NCI-H128 (cell line): Measurements from ENCODE around the gene C20orf96.
"Not testable (repeated sequence)": the region's sequence is repeated elsewhere in the genome, so short reads cannot be mapped to it uniquely, and the experiment has no call there.

Experiments used
- DNase-seq: peaks from one replicate; lab custom pipeline; 2025; ENCODE audit not compliant: unreplicated experiment; lab: John Stamatoyannopoulos, UW

Gene C20orf96, protein sequence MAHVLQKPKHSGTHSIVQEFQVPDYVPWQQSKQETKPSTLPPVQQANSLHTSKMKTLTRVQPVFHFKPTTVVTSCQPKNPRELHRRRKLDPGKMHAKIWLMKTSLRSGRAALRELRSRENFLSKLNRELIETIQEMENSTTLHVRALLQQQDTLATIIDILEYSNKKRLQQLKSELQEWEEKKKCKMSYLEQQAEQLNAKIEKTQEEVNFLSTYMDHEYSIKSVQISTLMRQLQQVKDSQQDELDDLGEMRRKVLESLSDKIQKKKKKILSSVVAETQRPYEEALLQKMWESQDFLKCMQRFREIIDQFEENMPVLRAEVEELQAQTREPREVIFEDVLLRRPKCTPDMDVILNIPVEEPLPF

DNA sequence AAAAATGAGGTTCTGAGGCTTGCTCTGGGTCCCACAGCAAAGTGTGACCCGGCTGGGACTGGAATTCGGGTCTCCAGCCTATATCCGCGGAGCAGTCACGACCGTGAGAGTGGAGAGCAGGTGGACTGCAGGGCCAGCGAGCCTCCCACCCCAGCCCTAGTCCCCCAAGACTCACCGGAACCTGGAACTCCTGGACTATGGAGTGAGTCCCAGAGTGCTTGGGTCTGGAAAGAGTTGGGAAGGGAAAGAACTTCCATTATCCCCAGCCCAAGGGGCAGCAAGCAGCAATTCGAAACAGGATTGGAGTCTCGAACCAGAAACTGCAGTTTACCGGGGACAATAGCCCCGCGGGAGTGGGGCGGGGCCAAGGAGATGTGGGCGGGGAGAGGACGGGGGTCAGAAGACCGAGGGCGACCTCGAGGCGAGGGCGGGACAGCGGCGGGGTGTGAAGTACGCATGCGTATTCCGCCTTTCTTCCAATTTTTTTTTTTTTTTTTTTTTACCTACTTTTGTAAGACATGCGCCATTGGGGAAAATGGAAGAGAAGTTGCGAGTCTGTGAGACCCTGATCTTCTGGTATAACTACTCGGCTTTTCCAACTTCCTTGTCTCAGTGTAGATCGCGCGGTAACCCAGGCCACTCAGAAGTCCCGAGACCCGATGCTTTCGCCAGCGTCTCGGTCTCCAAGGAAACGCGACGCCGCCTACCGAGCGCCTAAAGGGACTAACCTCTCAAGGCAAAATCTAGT is at the start of gene C20orf96:
C20orf96 (minus strand) TSS at position 667 of the 748 bp plus-strand sequence; CDS start at position 527, 140 bp downstream.
- DNase-seq, result peak; percentile 77

DNA sequence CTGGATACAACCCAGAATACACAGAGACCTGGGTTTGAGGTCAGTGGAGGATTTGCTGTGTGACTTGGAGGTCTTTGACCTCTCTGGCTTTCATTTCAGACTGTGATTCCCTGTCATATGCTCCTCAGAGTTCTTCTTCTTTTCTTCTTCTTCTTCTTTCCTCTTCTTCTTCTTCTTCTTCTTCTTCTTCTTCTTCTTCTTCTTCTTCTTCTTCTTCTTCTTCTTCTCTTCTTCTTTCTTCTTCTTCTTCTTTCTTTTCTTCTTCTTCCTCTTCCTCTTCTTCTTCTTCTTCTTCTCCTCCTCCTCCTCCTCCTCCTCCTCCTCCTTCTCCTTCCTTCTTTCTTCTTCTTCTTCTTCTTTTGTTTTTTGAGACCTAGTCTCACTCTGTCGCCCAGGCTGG is 45.5 kb upstream of the C20orf96 start:
- DNase-seq, result not testable (repeated sequence)

DNA sequence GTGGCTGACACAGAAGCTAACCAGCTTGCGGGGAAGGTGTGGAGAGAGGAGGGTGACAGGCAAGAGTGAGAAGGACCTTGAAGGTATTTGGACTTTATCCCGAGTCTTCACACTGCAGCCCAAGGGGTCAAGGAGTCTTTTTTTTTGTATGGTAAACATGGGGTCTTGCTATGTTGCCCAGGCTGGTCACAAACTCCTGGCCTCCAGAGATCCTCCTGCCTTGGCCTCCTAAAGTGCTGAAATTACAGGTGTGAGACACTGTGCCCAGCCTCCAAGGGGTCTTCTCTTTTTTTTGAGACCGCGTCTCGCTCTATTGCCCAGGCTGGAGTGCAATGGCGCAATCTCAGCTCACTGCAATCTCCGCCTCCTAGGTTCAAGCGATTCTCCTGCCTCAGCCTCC is 44.0 kb upstream of the C20orf96 start:
- DNase-seq, result no peak

DNA sequence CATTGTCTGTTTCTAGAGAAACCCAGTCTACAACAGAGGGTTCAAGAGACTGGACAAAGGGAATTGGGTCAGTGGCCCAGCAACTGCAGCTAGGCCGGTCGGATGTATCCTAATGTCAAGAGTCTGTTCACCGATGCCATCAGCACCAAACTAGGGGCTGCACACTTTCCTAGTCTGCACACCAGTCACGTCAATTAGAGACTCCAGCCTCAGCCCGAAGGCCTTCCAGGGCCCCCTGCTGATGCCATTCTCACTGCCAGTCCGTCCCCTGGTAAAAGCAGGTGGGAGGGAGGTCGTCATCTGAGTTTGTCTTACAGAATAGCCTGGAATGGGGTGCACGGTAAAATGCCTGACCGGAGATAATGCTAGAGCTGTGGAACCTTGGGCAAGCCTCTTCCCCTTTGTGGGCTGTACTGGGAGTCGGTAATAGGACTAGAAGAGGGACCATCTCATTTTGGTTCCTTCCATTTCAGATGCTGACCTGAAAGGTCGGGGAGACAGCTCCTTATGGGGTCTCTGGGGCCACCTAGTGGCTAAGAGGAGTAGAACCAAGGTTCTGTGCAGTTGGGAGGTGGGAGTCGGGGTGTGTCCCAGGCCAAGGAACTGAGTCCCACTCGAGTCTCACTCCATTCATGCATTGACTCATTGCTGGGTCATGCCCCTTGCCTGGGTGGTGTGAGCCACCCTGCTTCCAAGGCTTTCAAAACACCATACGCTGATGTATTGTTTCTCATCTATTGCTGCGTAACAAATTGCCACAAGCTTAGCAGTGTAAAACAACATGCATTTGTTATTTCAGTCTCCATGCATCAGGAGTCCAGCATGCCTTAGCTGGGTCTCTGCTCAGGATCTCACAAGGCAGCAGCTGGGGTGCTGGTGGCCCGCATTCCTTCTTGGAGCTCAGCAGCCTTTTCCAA is 39.9 kb upstream of the C20orf96 start:
- DNase-seq, result peak; percentile 31

DNA sequence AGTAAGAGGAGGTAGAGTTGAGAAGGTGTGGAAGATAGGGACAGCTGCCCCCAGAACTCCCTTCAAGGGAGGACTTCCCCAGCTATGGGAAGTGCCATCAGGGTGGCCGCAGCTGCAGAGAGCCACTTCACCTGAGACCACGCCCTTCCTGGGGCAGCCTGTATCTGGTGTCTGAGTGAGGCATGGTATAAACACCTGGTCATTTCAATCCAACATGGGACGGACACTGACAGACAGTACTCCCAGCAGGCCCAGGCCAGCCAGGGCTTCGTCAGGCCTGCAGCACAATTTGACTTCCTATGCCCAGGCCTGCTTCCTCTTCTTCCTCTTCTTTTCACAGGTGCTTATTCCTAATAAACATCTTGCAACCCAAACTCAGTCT is 39.3 kb upstream of the C20orf96 start:
- DNase-seq, result peak; percentile 12

DNA sequence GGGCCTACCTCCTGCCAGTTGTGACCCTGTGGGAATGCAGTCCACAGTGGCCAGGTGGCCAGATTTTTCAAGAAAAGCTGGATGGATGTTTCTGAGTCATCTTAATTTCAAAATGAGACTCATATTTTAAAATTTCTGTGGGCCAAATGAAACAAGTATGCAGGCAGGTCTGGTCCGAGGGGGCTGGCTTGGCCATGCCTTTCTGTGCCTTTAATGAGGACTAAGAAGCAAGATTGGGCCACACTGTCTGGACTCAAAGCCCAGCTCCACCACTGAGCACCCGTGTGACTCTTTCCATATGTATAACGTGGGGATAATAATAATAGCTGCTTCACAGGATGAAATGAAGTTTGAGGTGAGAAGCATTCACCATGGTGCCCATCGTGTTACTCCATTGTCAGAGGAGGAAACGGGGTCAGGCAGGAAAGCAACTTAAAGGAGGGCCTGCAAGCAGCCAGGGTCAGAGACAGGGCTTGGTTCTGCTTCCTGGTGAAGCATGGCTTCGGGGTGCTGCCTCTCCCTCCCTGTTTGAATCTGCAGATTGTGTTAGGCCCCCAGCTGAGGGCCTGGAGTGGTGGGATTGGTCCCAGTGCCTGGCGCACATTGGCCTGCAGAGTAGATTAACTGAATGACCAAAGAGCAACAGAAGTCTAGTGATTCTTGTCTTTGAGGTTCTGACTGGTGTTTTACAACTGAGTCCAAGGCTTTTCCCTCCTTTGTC is 38.6 kb upstream of the C20orf96 start:
- no peak for DNase-seq

DNA sequence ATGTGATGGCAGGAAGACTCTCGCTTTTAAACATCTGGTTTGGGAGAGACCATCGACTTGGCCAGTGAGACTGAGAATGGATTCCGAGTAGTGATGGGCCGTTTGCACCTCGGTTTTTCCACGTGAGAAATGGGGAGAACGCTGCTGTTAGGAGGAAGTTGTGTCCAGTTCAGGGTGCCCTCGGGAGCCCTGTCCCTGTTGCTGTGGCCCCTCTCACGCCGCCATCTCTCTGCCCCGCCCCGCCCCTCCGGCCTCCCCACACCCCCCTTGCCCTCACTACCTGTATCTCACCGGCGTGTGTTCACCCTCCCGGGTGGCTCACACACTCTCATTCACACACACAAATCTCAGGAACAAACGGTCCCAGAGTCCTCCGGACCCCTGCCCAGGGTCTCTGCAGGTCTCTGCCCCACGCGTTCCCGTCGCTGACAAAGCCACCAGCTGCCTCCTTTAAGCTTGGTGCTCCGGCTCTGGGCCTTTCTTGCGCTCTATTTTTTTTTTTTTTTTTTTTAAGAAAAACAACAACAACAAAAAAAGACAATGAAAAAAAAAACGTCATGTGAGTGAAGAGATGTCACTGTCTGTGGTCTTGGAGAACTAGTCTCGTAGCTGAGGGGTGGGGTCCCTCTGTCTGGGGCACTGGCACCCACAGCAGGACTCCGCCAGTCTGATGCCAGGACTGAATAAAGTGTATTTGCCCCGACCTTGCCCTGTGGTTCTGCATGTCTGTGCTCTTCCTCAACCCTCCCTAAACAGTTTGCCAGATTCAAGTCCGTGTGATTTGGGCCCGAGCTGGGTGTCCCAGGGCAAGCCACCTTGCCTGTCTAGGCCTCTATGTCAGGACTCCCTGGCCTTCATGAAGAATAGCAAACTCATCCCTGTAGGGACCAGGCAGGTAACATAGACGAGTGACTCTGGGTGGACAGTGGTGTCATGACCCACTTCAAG is 37.8 kb upstream of the C20orf96 start:
- no peak for DNase-seq

DNA sequence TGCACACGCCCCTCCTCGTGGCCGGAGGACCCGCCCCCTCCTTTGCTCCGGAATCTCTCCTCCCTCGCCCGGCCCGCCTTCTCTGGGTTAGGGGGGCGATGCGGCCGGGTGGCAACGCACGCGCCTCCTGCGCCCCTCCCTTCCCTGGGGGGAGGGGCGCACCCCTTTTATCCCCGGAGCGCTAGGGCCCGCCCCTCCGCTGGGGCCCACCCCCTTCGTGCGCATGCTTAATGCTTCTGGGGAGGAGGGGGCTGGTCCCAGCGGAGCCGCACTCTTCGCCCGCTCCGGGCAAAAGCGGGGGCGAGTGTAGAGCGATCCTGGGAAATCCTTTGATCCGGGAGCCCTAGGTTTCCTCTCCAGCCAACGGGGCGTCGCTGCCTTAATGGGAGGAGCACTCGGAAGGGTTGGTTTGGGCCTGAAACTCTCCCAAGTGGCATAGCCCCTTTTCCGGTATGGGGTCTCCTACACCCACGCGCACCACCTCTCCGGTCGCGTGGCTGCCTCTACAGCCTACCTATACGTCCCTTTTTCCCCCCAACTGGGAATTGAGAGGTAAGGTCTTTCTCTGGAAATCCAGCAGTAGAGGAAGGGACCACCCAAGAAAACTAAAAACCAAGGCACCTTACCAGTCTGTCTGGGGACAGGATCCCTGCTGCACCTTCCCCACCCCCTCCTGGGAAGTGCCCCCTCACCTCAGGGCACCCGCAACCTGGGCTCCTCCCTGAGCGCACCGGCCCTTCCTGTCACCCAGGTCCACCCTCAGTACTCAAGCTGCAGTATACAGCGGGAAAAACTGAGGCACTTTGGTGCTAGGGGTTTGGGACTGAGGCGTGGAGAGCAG is 36.9 kb upstream of the C20orf96 start:
- DNase-seq, result peak; percentile 90

DNA sequence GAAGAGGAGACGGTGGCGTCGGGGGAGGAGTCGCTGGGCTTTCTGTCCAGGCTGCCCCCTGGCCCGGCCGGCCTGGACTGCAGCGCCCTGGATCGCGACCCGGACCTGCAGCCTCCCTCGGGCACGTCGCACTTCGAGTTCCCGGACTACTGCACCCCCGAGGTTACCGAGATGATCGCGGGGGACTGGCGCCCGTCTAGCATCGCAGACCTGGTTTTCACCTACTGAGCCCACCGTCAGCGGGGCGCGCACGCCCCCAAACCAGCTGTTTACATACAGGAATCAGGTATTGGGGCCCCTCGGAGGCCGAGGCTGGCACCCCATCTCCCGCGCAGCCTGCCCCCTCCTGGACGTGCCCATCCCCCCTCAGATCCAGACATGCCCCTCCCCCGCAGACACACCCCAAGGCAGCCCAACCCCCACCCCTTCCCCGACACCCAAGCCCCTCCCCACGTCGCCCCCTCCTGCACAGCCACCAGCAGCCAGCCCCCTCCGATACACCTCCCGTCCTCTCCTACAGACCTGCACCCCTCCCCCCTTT is 36.2 kb upstream of the C20orf96 start:
- DNase-seq, result no peak

DNA sequence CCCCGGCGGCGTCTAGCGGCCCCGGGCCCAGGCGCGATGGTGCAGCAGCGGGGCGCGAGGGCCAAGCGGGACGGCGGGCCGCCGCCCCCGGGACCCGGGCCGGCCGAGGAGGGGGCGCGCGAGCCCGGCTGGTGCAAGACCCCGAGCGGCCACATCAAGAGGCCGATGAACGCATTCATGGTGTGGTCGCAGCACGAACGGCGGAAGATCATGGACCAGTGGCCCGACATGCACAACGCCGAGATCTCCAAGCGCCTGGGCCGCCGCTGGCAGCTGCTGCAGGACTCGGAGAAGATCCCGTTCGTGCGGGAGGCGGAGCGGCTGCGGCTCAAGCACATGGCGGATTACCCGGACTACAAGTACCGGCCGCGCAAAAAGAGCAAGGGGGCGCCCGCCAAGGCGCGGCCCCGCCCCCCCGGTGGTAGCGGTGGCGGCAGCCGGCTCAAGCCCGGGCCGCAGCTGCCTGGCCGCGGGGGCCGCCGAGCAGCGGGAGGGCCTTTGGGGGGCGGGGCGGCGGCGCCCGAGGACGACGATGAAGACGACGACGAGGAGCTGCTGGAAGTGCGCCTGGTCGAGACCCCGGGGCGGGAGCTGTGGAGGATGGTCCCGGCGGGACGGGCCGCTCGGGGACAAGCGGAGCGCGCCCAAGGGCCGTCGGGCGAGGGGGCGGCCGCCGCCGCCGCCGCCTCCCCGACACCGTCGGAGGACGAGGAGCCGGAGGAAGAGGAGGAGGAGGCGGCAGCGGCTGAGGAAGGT is 35.5 kb upstream of the C20orf96 start:
- DNase-seq, result no peak

DNA sequence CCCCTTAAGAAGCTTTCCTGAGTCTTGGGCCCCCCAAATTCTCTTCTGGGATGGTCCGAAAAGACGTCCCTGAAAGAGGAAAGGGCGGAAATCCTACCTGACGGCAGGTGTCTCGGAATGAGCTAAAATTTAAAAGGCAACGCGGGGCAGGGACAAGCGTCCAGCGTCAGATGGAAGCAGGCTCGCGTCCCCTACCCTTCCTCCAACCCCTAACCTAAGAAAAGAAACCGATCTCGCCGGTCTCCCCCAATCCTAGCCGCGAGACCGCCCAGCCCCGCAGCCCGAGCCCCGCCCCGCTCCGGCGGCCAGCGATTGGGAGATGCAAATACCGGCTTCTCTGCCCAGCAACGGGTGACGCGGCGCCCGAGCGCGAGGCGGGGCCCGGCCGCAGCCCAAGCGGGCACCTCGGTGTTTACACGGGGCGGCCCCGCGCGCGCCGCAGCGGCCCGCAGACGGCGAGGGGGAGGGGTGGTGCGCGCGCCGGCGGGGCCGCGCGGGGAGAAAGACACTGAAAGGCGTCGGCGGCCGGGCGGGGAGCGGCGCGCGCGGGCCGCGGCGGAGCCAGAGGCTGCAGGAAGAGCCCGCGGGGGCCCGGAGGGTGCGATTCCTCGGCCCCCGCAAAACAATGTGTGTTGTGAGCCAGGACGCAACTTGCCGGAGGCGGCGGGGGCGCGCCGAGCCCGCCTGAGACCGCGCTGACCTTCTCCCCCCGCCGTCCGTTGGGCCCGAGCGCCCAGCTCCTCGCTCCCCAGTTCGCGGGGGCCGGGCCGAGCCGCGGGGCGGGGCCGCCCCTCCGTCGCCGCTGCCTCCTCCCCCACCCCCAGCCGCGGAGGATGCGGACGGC is 34.7 kb upstream of the C20orf96 start, which contains the start of gene SOX12:
SOX12 (plus strand) TSS at position 508 of the 844 bp plus-strand sequence. CDS start 373 bp downstream, outside the sequence.
- DNase-seq, result peak; percentile 78

DNA sequence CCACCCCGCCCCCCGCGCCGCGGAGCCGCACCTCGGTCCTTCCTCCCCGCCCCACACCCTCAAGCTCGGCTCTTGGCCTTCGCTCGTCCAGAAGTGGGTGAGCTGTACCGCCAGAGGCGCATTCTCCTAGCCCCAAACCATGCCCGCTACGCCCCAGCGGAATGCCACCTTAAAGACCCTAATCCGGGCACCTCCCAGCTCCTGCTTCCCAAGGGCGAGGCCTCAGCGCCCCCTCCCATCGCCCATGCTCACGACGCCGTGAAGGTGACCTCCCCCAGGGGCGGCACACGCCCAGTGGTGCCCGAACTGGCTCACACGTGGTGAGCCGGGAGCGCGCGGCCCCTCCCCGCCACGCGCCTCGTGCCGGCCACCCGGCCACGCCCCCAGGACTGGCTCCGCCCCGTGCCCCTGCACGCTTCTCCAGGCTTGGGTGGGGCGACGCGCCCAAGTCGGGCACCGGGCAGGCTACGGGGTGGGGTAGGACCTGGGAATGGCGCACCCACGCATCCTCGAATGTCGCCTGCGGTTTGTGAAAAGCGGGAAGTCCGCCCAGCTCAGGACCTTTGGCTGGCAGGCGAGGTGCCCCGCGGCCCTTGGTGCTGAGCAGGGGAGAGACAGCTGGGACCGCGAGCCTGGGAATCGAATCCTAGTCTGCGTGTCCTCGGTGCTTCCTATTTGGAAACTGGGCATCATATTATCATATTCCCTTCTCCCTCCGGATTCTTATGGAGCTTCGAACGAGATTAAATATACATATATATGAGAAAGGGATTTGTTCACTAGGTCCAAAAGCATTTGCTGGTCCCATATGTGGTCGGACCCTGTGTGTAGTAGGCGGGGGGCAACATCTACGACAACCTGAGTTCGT is 33.9 kb upstream of the C20orf96 start:
- DNase-seq, result peak; percentile 72

DNA sequence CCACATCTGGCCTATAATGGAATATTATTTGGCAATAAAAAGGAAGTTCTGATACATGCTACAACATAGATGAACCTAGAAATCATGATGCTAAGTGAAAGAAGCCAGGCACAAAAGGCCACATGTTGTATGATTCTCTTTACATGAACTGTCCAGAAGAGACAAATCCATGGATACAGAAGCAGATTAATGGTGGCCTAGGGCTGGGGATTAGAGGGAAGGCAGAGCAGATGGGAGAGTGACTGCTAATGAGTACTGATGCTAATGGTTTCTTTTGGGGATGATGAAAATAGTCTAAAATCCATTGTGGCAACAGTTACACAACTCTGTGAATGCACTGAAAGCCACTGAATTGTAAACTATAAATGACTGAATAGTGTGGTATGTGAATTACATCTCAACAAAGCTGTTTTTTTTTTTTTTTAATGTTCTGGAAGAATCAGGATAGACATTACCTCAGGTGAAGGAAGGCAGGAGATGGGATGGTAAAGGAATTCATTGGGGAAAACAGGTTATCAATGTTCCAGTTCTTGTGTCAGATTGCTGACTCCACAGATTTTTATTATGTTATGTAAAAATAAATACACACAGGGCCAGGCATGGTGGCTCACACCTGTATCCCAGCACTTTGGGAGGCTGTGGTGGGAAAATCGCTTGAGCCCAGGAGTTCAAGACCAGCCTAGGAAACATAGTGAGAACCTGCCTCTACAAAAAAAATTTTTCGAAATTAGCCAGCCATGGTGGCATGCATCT is 25.9 kb upstream of the C20orf96 start:
- DNase-seq, result no peak

DNA sequence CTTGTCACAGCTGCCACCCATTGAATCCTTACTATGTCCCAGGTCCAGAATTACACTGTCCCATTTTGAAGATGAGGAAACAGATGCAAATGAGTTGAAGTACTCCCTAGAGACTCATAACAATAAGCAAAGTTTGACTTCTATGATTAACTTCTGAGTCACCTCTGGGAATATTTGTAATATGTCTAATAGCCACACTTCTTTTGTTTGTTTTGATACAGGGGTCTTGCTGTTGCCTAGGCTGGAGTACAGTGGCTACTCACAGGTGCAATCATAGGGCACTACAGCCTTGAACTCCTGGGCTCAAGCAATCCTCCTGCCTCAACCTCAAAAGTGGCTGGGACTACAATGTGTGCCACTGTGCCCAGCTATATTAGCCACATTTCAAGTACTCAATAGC is 23.4 kb upstream of the C20orf96 start:
- DNase-seq, result no peak

DNA sequence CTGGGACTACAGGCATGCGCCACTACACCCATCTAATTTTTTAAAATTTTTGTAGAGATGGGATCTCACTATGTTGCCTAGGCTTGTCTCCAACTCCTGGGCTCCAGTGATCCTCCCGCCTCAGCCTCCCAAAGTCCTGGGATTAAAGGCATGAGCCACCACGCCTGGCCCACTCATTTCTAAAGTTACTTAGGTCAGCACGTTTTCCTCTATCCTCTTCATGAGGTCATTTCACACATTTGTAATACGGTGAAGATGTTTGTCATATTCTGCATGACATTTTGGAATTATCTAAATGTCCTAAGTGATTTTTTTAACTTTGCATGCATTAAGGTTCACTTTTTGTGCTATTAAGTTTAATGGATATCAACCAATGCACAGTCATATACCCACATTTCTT is 22.9 kb upstream of the C20orf96 start:
- DNase-seq, result no peak
